Liver (tissue), 3 donors: ENCODE results near the gene TECRL.

Source experiments
- RXRA ChIP-seq, 2 donors: IDR thresholded peaks; 2 replicates each; pipeline ENCODE4 v1.6.1; 2017 to 2018; ENCODE audit warnings: antibody characterized with exemption in 2 of 2, mild to moderate bottlenecking in 1 of 2
- TF ChIP-seq, protein P1 (sequence below): fragments of 150-350 bp; IDR thresholded peaks from 2 replicates; pipeline ENCODE4 v1.5.1; 2017; ENCODE audit warnings: improper control_type of control experiment, low read depth, low read length; ENCODE audit not compliant: missing input control
- donor health status: healthy.
- donor health status: healthy.

DNA sequence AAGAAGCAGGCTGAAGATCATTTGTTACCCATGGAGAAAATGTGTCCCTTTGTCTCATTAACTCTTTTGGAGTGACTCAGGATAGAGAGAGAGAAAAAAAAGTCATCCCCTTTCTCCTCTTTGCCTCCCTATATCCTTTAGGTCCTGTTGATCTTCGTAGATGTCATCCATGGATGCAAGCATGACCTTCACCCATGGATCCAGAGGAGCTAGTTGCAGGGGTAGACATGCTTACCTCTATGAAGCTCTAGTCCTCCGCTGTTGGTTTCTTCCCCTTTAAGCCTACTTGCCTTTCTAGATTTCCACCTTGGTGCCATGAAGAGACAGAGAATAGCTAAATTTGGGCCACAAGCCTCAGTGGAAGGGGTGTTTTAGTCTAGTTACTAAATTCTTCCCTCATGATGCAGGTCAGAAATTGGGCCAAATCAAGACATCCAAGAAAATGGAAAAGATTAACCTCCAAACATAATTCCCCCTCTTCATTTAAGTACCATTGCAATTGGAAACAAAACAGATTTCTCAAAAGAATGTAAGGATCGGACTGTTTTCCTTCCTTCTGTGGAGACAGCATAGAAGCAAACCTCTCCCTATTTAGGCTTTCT is 178.4 kb downstream of the TECRL start:
- TF ChIP-seq, protein P1, sequence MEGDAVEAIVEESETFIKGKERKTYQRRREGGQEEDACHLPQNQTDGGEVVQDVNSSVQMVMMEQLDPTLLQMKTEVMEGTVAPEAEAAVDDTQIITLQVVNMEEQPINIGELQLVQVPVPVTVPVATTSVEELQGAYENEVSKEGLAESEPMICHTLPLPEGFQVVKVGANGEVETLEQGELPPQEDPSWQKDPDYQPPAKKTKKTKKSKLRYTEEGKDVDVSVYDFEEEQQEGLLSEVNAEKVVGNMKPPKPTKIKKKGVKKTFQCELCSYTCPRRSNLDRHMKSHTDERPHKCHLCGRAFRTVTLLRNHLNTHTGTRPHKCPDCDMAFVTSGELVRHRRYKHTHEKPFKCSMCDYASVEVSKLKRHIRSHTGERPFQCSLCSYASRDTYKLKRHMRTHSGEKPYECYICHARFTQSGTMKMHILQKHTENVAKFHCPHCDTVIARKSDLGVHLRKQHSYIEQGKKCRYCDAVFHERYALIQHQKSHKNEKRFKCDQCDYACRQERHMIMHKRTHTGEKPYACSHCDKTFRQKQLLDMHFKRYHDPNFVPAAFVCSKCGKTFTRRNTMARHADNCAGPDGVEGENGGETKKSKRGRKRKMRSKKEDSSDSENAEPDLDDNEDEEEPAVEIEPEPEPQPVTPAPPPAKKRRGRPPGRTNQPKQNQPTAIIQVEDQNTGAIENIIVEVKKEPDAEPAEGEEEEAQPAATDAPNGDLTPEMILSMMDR: no peak
- TF ChIP-seq RXRA (IDR thresholded peaks at IDR 0.05): no peak
